SU-DHL-6 (cell line): ENCODE measurements around the gene UQCRHL.

ENCODE experiments used
- H2AFZ ChIP-seq: fragments of 200-600 bp; sonication (generic); 2 replicates; pipeline ENCODE4 v1.6.1; 2014; ENCODE audit warnings: low read depth, mild to moderate bottlenecking, moderate library complexity, mixed read lengths, antibody characterized with exemption, low read length; ENCODE audit not compliant: severe bottlenecking
- H3F3A ChIP-seq: fragments of 200-600 bp; shearing (Covaris generic); 2 replicates; pipeline ENCODE4 v1.6.0; 2016; ENCODE audit warnings: antibody characterized with exemption, mild to moderate bottlenecking; ENCODE audit not compliant: insufficient read depth
- H3K27ac ChIP-seq: fragments of 200-600 bp; sonication (generic); 2 replicates; pipeline ENCODE4 v1.5.1; 2016; ENCODE audit warnings: low read depth, mild to moderate bottlenecking, low read length, moderate library complexity, mixed read lengths
- H3K27me3 ChIP-seq: fragments of 200-600 bp; sonication (generic), shearing (Covaris generic); 2 replicates; pipeline ENCODE4 v1.6.0; 2014; ENCODE audit warnings: mild to moderate bottlenecking, low read length
- H3K36me3 ChIP-seq: fragments of 200-600 bp; sonication (generic); 2 replicates; pipeline ENCODE4 v1.6.1; 2014; ENCODE audit warnings: mild to moderate bottlenecking, low read length, mixed read lengths
- H3K4me2 ChIP-seq: fragments of 300-600, 200-600 bp; shearing (Covaris generic), sonication (generic); 2 replicates; pipeline ENCODE4 v1.6.0; 2014; ENCODE audit warnings: low read length, low read depth, mild to moderate bottlenecking; ENCODE audit not compliant: poor library complexity, severe bottlenecking
- H3K4me3 ChIP-seq: fragments of 200-600 bp; sonication (generic); 2 replicates; pipeline ENCODE4 v1.5.1; 2014; ENCODE audit warnings: antibody characterized with exemption, low read length, mild to moderate bottlenecking, mixed read lengths; ENCODE audit not compliant: insufficient read depth, poor library complexity, severe bottlenecking
- H3K79me2 ChIP-seq: fragments of 200-600 bp; sonication (generic); 2 replicates; pipeline ENCODE4 v1.6.1; 2014; ENCODE audit warnings: mild to moderate bottlenecking, low read length, moderate library complexity; ENCODE audit not compliant: insufficient read depth
- H3K9ac ChIP-seq: fragments of 200-600 bp; sonication (generic); 2 replicates; pipeline ENCODE4 v1.7.0; 2014; ENCODE audit warnings: mild to moderate bottlenecking, low read length
- H3K9me2 ChIP-seq: fragments of 200-600 bp; sonication (generic); replicated peaks from 2 replicates; pipeline ENCODE4 v1.6.1; 2014; ENCODE audit warnings: low read length; ENCODE audit not compliant: insufficient read depth
- H3K9me3 ChIP-seq: fragments of 200-600 bp; sonication (generic); 2 replicates; pipeline ENCODE4 v1.6.1; 2014; ENCODE audit warnings: low read length, mixed read lengths; ENCODE audit not compliant: insufficient read depth
- H4K20me1 ChIP-seq: fragments of 200-600 bp; sonication (generic); 2 replicates; pipeline ENCODE4 v1.6.1; 2014; ENCODE audit warnings: low read depth, mild to moderate bottlenecking, antibody characterized with exemption, low read length, moderate library complexity, mixed read lengths
- EZH2phosphoT487 ChIP-seq: fragments of 200-600 bp; sonication (generic), shearing (Covaris generic); conservative IDR thresholded peaks from 2 replicates; pipeline ENCODE4 v1.6.1; 2018; ENCODE audit warnings: mild to moderate bottlenecking, antibody characterized with exemption, low read length, moderate library complexity, mixed read lengths
- TF ChIP-seq, protein P1 (sequence below): fragments of 200-600 bp; sonication (generic); IDR thresholded peaks from one replicate; pipeline ENCODE4 v1.5.1; 2017; ENCODE audit warnings: antibody characterized with exemption, mild to moderate bottlenecking, low read length, moderate library complexity; ENCODE audit not compliant: insufficient read depth, poor library complexity, severe bottlenecking

The UQCRHL gene

GRCh38 chr1:15804060-15804459 lies 3.4 kb downstream of the UQCRHL start:
- TF ChIP-seq EZH2phosphoT487, result no peak
- TF ChIP-seq, protein P1, sequence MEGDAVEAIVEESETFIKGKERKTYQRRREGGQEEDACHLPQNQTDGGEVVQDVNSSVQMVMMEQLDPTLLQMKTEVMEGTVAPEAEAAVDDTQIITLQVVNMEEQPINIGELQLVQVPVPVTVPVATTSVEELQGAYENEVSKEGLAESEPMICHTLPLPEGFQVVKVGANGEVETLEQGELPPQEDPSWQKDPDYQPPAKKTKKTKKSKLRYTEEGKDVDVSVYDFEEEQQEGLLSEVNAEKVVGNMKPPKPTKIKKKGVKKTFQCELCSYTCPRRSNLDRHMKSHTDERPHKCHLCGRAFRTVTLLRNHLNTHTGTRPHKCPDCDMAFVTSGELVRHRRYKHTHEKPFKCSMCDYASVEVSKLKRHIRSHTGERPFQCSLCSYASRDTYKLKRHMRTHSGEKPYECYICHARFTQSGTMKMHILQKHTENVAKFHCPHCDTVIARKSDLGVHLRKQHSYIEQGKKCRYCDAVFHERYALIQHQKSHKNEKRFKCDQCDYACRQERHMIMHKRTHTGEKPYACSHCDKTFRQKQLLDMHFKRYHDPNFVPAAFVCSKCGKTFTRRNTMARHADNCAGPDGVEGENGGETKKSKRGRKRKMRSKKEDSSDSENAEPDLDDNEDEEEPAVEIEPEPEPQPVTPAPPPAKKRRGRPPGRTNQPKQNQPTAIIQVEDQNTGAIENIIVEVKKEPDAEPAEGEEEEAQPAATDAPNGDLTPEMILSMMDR, result no peak
- no peak overlapping the region for H2AFZ ChIP-seq
- H3K36me3 ChIP-seq, result no peaks in the 10 kb centered on the region
- no peak overlapping the region for H3K4me3 ChIP-seq
- no peak overlapping the region for H3K9ac ChIP-seq
- H3K79me2 ChIP-seq, result no peaks in the 10 kb centered on the region
- H3F3A ChIP-seq, result no peaks in the 10 kb centered on the region
- H4K20me1 ChIP-seq, result no peaks in the 10 kb centered on the region
- no peaks in the 10 kb centered on the region for H3K9me2 ChIP-seq
- H3K27ac ChIP-seq, result no peak overlapping the region
- H3K27me3 ChIP-seq, result no peaks in the 10 kb centered on the region
- no peak overlapping the region for H3K4me2 ChIP-seq
- H3K9me3 ChIP-seq, result no peaks in the 10 kb centered on the region

DNA sequence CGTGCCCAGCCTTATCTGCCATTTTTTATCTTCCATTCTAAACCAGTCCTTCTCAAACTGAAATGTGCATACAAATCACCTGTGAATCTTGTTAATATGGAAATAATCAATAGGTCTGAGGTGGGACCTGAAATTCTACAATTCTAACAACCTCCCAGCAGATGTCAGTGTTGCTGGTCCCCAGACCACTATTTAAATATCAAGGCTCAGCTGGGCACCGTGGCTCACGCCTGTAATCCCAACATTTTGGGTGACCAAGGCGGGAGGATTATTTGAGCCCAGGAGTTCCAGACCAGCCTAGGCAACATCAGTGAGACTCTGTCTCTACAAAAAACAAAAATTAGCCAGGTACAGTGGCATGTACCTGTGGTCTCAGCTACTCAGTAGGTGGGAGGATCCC lies 4.1 kb downstream of the UQCRHL start:
- H3K9me3 ChIP-seq, result no peaks in the 10 kb centered on the region
- H3K9me2 ChIP-seq, result no peaks in the 10 kb centered on the region
- no peak overlapping the region for H3K4me3 ChIP-seq
- H3K79me2 ChIP-seq, result no peaks in the 10 kb centered on the region
- H2AFZ ChIP-seq, result no peak overlapping the region
- no peaks in the 10 kb centered on the region for H3K27me3 ChIP-seq
- TF ChIP-seq, protein P1, result no peak
- TF ChIP-seq EZH2phosphoT487, result no peak
- H3K36me3 ChIP-seq, result no peaks in the 10 kb centered on the region
- H3F3A ChIP-seq, result no peaks in the 10 kb centered on the region
- no peak overlapping the region for H3K9ac ChIP-seq
- H3K4me2 ChIP-seq, result no peak overlapping the region
- no peaks in the 10 kb centered on the region for H4K20me1 ChIP-seq
- H3K27ac ChIP-seq, result no peak overlapping the region

DNA sequence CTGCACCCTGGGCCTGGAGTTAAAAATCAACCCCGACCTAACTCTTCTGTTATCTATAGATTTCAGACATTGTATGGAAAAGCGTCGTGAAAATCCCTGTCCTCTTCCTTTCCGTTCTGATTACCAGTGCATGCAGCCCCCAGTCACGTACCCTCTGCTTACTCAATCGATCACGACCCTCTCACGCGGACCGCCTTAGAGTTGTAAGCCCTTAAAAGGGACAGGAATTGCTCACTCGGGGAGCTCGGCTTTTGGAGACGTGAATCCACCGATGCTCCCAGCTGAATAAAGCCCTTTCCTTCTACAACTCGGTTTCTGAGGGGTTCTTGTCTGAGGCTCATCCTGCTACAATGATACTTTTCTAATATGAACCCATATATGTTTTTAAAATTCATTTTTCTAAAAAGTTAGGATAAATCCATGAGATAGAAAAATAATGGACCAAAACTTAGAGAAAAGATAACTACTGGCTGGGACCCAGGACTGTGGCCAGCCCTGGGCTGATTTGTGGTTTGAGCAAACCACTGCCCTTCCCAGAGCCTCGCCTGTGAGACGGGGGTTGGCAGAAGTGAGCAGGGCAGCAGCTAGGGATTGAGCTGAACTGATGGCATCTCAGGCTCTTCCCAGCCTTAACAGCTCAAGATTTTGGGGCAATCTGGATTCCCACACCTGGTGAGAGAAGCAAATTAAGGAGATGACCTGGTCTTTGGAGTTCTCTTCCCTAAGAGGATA lies 5.0 kb downstream of the UQCRHL start:
- Histone ChIP-seq H3F3A (no peaks in the 10 kb centered on the region), H3K4me3 (no peak overlapping the region), H3K36me3 (no peaks in the 10 kb centered on the region), H3K9me2 (no peaks in the 10 kb centered on the region), H3K27me3 (no peaks in the 10 kb centered on the region), H2AFZ (no peak overlapping the region), H3K27ac (no peak overlapping the region), H4K20me1 (no peaks in the 10 kb centered on the region), H3K4me2 (no peak overlapping the region), H3K9me3 (no peaks in the 10 kb centered on the region), H3K79me2 (no peaks in the 10 kb centered on the region), H3K9ac (no peak overlapping the region)
- no peak for TF ChIP-seq EZH2phosphoT487
- TF ChIP-seq, protein P1, result no peak
